Non-pigmented ciliary epithelial cell (primary cell): Measurements from ENCODE around the gene CAMK1D.
A peak's percentile ranks its signal among the peaks of the same experiment; 100 is the strongest.

Experiments used
- DNase-seq: peaks from one replicate; pipeline ENCODE4 v3.0.0-alpha.2; 2010; ENCODE audit warnings: low read depth

The CAMK1D gene

DNA sequence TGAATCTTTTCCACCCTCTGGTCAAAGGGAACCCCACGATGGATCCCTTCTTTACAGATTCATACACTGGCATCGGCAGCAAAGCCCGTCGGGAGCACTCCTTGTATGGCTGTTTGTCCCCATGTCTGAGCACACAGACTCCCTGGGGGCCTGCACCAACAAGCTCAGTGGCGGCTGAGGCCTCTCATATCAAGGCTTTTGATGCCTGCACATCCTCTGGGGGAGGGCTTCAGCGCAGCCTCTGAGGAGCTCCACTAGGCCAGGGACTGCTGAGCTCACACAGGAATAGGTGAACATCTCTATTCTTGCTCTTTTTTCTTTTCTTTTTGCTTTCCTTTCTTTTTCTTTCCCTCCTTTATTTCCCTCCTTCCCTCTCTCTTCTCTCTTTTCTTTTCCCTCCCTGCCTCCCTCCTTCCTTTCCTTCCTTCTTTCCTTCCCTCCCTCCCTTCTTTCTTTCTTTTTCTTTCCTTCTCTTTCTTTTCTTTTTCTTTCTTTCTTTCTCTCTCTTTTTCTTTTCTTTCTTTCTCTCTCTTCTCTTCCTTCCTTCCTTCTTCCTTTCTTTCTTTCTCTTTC, 477.5 kb downstream of the CAMK1D start:
- DNase-seq = no peak

DNA sequence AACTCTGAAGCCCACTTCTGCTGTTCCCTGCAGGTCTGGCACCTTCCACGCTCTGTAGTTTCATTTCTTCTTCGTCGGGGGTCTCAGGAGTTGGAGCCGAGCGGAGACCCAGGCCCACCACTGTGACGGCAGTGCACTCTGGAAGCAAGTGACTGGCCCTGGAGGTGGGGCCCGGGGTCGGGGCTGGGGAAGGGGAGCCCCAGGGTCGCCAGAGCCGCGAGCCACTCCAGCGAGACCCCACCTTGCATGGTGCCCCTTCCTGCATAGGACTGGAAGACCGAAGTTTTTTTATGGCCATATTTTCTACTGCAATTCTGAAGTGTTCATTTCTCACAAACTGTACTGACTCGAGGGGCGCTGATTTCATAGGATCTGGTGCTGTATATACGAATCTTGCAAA, 479.4 kb downstream of the CAMK1D start:
- no peak for DNase-seq

DNA sequence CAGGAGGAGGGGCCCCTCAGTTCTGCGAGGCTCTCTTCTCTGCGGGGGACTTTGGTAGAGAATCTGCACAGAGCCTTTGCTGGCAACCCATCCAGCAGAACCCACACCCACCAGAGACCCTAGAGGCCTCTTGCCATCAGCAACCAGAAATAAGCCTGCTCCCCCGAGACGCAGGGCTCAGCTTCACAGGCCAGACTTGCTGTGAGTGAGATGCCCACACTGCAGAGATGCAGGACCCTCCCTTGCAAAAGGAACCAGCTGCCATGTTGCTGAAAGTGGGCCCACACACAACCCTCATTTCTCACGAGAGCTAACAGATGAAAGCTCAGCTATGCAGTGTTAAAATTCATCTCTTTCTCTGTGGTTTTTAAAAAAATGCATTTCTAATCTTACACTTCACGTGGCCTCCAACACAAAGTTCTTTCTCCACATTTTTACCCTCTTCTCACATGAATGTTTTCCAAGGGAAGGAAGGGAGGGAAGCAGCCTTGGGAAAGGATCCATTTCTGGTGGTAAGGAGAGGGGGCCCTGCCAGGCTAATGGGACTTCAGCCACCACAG, 480.6 kb downstream of the CAMK1D start:
- no peak for DNase-seq

DNA sequence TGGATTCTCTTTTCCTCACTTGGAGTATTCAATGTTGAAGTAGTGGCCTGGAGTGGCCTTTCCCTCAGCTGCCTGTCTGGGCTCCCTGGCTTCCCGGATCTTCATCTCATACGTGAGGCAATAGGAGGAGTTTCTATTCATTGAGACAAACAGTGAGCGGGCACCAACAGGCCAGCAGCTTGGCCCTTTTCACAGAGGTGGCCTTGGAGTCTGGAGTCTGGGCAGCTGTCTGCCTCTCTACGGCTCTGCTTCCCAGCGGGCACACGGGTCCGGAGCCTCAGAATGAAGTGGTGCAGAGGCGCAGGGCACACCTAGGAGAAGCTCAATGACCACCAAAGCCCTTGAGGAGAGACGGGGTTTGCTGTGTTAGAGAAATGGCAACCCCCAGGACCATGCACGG, 482.7 kb downstream of the CAMK1D start:
- no peak for DNase-seq

DNA sequence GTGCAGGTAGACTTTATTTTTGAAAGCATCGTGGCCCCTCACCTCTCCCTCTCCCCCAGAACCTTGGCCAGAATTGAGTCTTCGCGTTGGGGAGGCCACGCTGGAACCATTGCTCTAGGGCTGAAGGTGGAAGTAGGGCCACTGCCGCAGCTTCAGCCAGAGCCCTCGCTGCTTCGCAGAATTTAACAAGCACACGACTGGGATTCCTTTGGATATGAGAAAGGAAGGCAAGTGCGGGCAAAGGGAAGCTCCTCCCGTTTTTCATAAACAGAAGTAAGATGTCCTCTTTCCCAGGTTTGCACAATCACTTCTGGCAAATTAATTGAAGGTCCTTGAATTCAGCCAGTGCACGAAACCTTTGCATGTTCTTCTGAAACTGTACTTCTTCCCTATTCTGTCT, 484.1 kb downstream of the CAMK1D start:
- DNase-seq = no peak

DNA sequence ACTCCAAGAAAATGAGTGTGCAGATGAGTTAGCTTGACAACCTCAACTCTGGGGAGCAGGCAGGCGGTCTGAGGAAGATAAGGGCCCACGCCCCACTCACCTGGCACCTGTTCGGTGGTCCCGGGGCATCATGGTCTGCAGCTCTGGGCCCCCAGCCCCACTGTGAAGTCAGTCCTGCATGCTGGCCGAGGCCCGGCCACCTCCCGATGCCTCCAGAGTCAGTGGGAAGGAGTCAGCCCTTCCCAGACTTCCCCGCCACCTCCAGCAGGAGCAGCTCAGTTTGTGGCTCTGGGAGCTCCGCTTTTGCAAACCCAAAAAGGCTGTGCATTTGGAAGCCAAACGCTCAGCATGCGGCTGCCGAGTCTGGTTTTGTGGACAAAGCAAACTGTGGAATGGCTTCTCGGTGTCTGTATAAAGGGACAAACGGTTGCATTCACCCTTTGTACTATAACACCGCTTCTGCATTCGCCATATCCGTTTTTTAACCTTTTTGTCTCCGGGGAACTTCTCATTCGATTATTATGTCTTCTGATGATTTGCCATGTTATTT, 484.8 kb downstream of the CAMK1D start:
- DNase-seq = no peak

DNA sequence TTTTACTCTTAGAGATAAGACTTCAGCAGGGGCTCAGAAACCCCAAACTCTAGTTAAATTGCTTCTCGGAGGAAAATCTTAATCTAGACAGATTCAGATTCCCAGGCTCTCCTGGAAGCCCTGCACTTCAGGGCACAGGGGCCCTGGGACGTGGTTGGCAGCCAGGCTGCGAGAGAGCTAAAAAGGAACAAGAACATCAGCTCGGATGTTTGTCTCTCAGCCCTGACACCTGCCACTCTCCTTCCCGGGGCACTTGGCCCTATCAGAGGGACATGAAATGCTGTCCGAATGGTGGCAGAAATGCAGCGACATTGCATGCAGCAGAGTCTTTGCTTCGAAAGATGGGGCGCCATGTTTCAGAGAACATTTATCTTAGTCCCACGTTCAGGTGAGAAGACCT, 485.4 kb downstream of the CAMK1D start:
- no peak for DNase-seq

DNA sequence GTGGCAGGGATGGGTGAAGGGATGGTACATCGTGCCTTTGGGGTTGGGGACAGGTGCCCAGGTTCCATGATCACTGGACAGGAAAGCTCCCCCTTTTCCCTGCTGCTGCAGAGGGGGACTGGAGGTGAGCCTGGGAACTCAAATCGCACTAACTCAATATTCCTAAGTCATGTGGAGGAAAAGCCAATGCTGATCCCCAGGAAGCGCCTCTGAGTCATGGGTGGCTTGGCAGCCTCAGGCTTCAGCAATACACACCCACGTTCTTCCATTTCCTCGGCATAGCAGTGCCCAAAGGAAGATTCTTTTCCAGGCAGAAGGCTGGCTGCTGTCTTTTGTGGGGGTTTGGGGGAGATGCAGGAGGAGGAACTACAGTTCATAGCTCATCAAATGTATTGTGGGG, 486.4 kb downstream of the CAMK1D start:
- peak; percentile 27 for DNase-seq

DNA sequence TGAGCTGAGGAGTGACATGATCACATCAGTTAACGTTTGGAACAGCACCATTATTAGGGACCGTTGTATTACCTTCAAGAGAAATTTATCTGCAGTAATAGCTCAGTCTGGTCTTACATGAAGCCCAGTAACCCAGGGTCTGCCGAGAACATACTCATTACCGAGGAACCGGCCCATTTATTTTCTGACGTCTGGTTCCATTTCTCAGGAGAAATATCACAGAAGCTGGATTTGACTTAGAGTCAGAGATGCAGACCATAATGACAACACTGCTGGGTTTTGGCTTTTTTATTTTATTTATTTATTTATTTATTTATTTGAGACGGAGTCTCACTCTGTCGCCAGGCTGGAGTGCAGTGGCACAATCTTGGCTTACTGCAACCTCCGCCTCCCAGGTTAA, 489.0 kb downstream of the CAMK1D start:
- no peak for DNase-seq

DNA sequence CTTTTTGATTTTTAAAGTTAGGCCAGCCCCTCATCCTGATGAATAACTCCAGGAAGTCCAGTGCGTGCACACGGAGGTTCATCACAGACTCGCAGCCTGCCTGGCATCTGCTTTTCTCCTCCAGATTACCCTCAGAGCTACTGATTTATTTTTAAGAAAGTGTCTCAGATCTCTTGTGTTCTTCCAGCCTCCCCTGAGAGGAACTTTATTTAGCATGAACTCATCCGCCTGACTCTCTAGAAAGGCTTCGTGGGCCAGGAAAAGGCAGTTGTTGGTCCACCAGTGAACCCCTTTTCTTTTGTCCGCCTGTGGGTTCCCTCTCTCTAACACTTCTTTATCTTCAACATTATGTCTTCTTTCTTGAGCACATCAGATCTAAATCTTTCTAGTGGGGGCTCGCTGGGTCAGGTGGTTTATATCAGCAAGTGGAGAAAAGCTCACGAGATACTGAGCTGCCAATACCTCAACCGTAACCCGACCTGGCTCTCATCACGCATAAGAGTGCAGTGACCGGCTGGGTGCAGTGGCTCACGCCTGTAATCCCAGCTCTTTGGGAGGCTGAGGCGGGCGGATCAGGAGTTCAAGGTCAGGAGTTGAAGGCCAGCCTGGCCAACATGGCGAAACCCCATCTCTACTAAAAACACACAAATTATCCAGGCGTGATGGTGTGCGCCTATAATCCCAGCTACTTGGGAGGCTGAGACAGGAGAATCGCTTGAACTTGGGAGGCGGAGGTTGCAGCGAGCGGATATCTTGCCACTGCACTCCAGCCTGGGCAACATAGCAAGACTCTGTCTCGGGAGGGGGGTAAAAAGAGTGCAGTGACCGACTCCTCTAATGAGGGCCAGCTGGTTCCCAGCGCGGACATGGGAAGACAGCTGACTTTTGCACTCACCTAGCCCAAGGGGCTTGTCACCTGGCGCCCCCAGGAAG, 489.9 kb downstream of the CAMK1D start:
- DNase-seq = no peak

DNA sequence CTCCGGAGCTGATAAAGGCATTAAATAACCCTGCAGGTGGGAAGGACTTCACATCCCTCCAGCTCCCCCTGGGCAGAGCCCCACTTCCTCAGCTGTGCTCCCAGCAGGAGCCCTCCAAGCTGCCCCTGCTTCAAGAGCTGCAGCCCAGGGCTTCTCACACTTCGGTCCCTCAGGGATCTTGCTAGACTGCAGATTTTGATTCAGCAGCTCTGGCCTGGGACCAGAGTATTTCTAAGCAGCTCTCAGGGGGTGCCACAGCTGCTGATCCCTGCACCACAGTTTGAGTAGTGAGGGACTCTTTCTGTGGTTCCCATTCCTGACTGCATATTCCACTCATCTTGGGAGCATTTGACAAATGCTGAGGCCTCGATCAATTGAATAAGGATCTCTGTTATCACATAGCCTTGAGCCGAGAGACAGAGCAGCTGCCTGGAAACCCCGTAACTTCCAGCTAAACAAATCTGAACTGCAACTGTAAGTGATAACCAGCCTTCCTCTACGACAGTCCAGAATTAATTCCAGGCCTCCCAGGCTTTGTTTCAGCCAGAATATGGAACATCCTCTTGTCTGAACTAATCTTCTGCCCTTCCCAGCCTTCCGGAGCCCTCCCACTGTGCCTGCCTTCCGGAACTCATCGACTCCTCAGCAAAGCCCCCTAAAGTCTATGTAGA, 490.7 kb downstream of the CAMK1D start:
- DNase-seq = no peak

DNA sequence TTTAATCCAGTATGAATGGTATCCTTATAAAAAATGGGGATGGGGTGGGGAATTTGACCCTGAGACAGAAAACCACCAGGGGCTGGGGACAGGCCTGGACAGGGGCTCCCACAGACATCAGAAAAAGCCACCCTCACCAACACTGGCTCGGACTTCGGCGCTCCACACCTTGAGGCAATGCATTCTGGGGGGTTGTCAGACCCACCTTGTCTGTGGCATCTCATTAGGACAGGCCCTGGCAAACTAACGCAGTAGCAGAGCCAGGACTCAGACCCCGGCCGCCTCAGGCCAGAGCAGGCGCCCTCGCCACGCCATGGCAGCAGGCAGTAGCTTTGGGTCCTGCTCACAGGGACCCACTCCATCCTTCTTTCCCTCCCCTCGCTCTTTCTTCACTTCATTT, 492.1 kb downstream of the CAMK1D start:
- DNase-seq = no peak

DNA sequence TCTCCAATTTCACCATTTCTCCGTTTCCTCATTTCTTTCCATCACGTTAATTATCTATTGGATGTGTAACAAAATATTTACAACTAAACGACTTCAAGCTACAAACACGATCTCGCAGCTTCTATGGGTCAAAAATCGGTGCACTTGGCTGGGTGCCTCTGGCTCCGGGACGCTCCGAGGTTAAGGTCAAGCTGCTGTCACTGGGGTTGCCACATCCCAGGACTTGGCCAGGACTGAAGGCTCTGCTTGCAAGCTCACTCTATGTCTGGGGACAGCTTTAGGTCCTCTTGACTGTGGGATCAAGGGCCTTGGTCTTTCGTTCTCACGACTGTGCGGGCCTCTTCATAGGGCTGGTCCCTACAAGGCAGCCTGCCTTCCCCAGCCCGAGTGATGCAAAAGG, 492.5 kb downstream of the CAMK1D start:
- DNase-seq = no peak

DNA sequence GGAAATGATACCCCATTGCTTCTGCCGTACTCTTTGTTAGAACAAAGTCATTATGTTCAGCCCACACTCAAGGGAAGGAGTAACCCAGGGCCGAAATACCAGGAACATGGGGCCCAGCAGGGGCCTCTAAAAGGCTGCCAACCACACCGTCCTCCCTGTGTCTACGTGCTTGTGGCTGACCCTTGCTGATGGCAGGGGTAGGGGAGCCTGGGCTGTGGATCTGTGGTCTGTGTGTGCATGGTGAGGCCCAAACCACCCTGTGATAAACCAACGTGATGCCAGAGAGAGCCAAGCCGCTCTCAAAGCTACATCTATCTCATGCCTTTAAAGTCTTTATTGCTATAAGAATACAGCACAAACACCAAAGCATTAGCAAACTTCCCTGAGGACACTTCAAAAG, 493.0 kb downstream of the CAMK1D start:
- no peak for DNase-seq

DNA sequence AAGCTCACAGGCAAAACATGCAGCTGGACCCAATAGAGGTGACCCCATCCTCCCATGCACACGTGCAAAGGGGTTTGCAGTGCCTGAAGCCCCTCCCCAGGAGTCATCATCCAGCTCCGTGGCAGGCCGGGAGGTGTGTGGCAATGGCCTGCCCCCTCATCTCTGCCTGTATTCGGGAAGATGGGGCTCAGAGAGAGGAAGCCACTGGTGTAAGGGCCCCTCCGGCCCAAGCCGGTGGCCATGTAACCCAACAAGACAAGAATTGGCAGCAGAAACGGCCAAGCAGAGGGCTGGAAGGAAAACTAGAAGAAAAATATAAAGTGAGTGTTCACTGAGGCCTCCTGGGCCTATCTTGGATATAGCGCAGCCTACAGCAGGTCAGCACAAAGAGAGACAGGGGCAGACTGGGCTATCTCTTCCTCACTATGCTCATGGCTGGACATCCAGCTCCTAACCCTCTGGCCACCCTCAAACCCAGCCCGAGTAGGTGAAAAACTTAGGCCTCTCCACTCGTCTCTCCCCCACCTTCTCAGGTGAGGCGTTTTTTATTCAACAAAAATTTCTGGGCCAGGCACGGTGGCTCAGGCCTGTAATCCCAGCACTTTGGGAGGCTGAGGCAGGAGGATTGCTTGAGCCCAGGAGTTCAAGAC, 494.1 kb downstream of the CAMK1D start:
- no peak for DNase-seq

DNA sequence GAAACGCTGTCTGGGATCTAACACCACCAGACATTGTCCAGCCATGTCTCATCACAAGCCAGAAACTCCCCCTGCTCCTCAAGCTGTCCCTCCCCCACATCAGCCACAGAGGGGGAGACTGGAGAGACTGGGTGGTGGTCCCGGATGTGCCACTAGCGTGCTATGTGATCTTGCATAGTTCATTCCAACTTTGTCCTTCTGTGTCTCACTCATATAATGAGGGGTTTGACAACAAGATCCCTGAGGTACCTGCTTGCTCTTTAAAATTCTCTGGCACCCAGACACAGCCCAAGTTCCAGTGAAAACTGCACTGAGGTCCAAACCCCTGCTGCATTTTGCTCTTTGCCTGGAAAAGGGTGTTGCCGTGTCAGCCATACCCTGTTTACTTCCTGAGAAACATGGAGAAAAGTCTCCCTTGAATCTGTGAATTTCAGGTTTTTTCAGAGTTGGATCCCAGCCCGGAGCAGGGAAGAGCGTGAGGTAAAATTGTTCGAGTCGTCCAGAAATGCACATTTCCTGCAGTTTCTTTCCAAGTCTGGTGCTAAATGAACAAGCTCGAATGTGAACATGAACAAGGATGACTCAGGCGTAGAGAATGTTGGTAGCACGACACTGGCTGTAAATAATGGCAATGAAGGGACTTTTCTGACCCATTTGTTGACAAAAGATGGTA, 495.6 kb downstream of the CAMK1D start:
- peak; percentile 44 for DNase-seq

DNA sequence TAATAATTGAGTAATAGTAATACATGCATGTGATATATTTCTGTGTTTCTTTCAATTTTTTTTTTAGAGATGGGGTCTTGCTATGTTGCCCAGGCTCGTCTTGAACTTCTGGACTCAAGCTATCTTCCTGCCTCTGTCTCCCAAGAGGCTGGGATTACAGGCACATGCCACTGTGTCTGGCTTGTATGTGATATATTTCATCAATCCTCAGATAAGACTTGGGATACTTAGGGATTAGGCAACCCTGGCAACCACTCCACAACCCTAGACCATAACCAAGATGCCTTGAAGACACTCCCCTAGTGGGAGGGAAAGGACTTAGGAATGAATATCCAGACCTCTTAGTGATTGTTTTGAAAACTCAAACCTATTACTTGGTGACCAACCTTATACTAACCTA, 497.4 kb downstream of the CAMK1D start:
- no peak for DNase-seq

DNA sequence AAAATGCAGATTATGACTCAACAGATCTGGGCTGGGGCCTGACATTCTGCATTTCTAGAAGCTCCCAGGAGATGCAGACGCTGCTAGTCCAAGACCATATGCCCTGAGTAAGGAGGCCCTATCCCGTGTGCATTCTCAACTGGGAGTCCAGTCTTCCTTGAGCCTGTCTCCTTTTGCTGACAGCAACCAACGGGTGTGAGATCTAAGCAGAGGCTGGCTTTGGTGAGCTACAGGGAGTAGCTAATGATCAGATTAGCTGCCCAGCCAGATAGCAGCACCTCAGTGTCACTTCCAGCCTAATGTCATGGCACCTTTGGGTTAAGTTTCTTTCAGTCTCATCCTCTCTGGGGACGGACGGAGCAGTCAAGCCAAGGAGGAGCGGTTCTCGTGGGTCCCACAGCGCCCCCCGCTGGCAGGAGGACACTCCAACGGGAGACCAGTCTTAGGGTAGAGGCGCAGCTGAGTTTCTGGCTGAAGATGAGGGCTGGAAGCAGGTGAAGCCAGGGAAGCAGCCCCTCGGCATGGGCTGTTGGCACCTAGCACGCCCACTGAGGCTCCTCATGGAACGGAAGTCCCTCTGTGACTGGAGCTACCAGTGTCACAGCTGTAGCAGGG, 498.1 kb downstream of the CAMK1D start:
- DNase-seq = no peak

DNA sequence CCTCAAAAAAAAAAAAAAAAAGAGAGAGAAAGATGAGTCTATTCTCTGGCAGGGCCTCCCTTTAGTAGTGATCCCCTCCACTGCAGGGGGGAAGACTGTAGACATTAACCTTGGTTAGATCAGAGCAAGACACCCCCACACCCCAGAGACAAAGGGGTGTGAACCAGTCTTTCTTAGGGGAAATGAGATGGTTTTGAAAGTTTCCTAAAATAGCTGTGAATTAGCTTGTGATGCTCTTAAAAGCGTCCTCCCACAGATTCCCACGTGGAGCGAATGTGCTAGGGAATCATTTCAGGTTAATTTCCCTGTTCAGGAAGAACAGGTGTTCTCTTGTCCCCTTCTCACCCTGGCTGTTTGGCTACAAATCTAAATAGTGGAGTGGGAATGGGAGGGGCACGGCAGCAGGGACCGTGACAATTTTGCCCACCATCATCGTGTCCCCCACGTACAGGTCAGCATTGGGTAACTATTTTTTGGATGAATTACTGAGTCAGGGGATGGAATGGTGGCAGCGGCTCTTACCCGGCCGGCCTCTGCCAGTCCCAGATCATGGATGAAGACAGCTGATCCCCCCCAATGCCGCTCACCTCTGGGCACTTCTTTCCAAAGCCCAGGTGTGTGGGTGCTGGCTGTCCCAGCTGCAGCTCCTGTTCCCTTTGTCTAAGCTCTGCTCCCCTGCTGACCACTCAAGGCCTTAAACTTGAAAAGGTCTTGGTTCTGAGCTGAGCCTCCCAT, 499.3 kb downstream of the CAMK1D start:
- DNase-seq = no peak
